Smooth muscle cell (in vitro differentiated cells): ENCODE measurements around the gene RFNG. TPM values are rescaled to one million over a fixed set of nuclear protein-coding genes. Genes with fewer than 3 reads are reported as not detected.

Experiments used
- DNase-seq: peaks from one replicate; lab custom pipeline; 2025; ENCODE audit not compliant: unreplicated experiment; lab: John Stamatoyannopoulos, UW
- H2AFZ ChIP-seq: fragments of 200-600 bp; sonication (generic); 2 replicates; pipeline ENCODE4 v1.6.0; 2016; ENCODE audit warnings: antibody characterized with exemption, low read depth, mild to moderate bottlenecking
- H3F3A ChIP-seq: fragments of 200-600 bp; sonication (generic); 2 replicates; pipeline ENCODE4 v1.6.0; 2017; ENCODE audit warnings: antibody characterized with exemption, low read depth
- H3K27ac ChIP-seq: fragments of 200-600 bp; sonication (generic); 2 replicates; pipeline ENCODE4 v1.5.1; 2016; ENCODE audit warnings: low read depth, mild to moderate bottlenecking
- H3K27me3 ChIP-seq: fragments of 200-600 bp; sonication (generic); 2 replicates; pipeline ENCODE4 v1.6.1; 2016; ENCODE audit warnings: low read depth, mild to moderate bottlenecking
- H3K36me3 ChIP-seq: fragments of 200-600 bp; sonication (generic); 2 replicates; pipeline ENCODE4 v1.5.1; 2016; ENCODE audit warnings: low read depth
- H3K4me1 ChIP-seq: fragments of 200-600 bp; sonication (generic); 2 replicates; pipeline ENCODE4 v1.5.1; 2016; ENCODE audit warnings: low read depth
- H3K4me2 ChIP-seq: fragments of 200-600 bp; sonication (generic); 2 replicates; pipeline ENCODE4 v1.6.0; 2016; ENCODE audit warnings: mild to moderate bottlenecking
- H3K4me3 ChIP-seq: fragments of 200-600 bp; sonication (generic); 2 replicates; pipeline ENCODE4 v1.5.1; 2016; ENCODE audit warnings: mild to moderate bottlenecking
- H3K79me2 ChIP-seq: fragments of 200-600 bp; sonication (generic); 2 replicates; pipeline ENCODE4 v1.6.0; 2016; ENCODE audit warnings: low read depth, mild to moderate bottlenecking
- H3K9ac ChIP-seq: fragments of 200-600 bp; sonication (generic); 2 replicates; pipeline ENCODE4 v1.6.0; 2016; ENCODE audit warnings: low read depth
- H3K9me3 ChIP-seq: fragments of 200-600 bp; sonication (generic); replicated peaks from 2 replicates; pipeline ENCODE4 v1.5.1; 2016; ENCODE audit warnings: low read depth
- H4K20me1 ChIP-seq: fragments of 200-600 bp; sonication (generic); 2 replicates; pipeline ENCODE4 v1.6.0; 2016; ENCODE audit warnings: low read depth
- WGBS: methylation state at CpG from one replicate; pipeline ENCODE4 v1.1.7; 2016; ENCODE audit warnings: low lambda C conversion rate; 5-methylcytosine and 5-hydroxymethylcytosine counted together
- polyA plus RNA-seq: library from polyadenylated mRNA; unstranded; fragments of >200 nt; fragmentation: Nextera tagmentation; extraction: Ambion mirVana; gene quantifications from 2 replicates; pipeline ENCODE4 v1.2.1, GENCODE V29; 2016
- total RNA-seq: library from RNA; depleted of rRNA; stranded (reverse); fragments of >200 nt; gene quantifications from 2 replicates; pipeline ENCODE4 v1.2.3, GENCODE V29; 2014
- TF ChIP-seq, protein P1 (sequence below): fragments of 200-600 bp; sonication (generic); IDR thresholded peaks from 2 replicates; pipeline ENCODE4 v1.5.1; 2017; ENCODE audit warnings: borderline replicate concordance, mild to moderate bottlenecking, antibody characterized with exemption; ENCODE audit not compliant: insufficient read depth, poor library complexity, severe bottlenecking

The RFNG gene
- total and polyA plus RNA-seq, 2 experiments from 2014 or later: 27.1 to 54.9 TPM

GRCh38 chr17:82021900-82022309, 29.7 kb downstream of the RFNG start:
- Histone ChIP-seq H3K27me3 (no peaks in the 10 kb centered on the region), H3K4me3 (peak overlapping the region; percentile 87), H3K27ac (no peak overlapping the region), H3K4me2 (peak overlapping the region; percentile 98), H3K9ac (peak overlapping the region; percentile 77), H3K36me3 (no peaks in the 10 kb centered on the region), H3K4me1 (peaks cover 15% of the 10 kb centered on the region), H3F3A (no peaks in the 10 kb centered on the region), H3K79me2 (peaks cover 3% of the 10 kb centered on the region), H4K20me1 (peaks cover 27% of the 10 kb centered on the region), H2AFZ (no peak overlapping the region), H3K9me3 (no peaks in the 10 kb centered on the region)
- WGBS: 29% methylated on average over 10 of the region's 10 CpGs
- TF ChIP-seq, protein P1, sequence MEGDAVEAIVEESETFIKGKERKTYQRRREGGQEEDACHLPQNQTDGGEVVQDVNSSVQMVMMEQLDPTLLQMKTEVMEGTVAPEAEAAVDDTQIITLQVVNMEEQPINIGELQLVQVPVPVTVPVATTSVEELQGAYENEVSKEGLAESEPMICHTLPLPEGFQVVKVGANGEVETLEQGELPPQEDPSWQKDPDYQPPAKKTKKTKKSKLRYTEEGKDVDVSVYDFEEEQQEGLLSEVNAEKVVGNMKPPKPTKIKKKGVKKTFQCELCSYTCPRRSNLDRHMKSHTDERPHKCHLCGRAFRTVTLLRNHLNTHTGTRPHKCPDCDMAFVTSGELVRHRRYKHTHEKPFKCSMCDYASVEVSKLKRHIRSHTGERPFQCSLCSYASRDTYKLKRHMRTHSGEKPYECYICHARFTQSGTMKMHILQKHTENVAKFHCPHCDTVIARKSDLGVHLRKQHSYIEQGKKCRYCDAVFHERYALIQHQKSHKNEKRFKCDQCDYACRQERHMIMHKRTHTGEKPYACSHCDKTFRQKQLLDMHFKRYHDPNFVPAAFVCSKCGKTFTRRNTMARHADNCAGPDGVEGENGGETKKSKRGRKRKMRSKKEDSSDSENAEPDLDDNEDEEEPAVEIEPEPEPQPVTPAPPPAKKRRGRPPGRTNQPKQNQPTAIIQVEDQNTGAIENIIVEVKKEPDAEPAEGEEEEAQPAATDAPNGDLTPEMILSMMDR: no peak
- no peak for DNase-seq

- H3K36me3 ChIP-seq: no peaks in the 10 kb centered on the region
- no peaks in the 10 kb centered on the region for H3K27me3 ChIP-seq
- no peak overlapping the region for H3K27ac ChIP-seq
- H4K20me1 ChIP-seq: peaks cover 27% of the 10 kb centered on the region
- peaks cover 3% of the 10 kb centered on the region for H3K79me2 ChIP-seq
- TF ChIP-seq, protein P1: peak; percentile 61
- peak overlapping the region; percentile 87 for H3K4me3 ChIP-seq
- no peak overlapping the region for H2AFZ ChIP-seq
- peak overlapping the region; percentile 98 for H3K4me2 ChIP-seq
- H3K9ac ChIP-seq: no peak overlapping the region
- DNase-seq: peak; percentile 18
- 84% methylated on average over 25 of the region's 25 CpGs for WGBS
- no peaks in the 10 kb centered on the region for H3K9me3 ChIP-seq
- H3F3A ChIP-seq: no peaks in the 10 kb centered on the region
- H3K4me1 ChIP-seq: peaks cover 15% of the 10 kb centered on the region
These were observed 30.3 kb downstream of the RFNG start for GRCh38 chr17:82021107-82021899.

DNA sequence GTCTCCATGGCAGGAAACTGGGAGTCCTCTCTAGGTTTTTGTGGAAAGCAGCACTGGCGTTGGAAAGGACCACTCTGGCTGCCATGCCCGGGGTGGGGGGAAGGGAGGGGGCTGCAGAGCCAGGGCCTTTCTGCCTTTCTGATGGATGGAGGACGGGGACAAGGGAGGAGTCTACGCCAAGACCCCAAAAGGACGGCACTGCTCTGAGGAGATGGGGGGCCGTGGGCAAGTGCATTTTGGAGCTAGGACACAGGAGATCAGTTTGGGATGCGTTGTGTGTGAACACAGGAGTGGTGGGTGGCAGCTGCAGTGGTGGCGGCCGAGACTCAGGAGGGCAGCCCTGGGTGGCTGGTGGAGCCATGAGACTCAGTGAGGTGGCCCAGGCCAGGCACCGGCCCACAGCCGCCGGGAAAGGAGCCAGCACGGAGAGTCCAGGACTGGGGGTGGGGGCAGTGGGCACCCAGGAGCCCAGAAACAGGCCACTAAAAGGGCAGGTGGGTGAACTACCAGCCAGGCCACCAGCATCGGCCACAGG, 31.0 kb downstream of the RFNG start:
- Histone ChIP-seq H3K36me3 (no peaks in the 10 kb centered on the region), H2AFZ (no peak overlapping the region), H3K4me2 (no peak overlapping the region), H3F3A (no peaks in the 10 kb centered on the region), H3K9ac (no peak overlapping the region), H3K27me3 (no peaks in the 10 kb centered on the region), H3K4me3 (no peak overlapping the region), H4K20me1 (peaks cover 27% of the 10 kb centered on the region), H3K4me1 (peaks cover 15% of the 10 kb centered on the region), H3K27ac (no peak overlapping the region), H3K9me3 (no peaks in the 10 kb centered on the region), H3K79me2 (peaks cover 3% of the 10 kb centered on the region)
- WGBS: 88% methylated on average over 14 of the region's 14 CpGs
- TF ChIP-seq, protein P1: no peak
- no peak for DNase-seq
